K562 (cell line): ENCODE measurements around the gene TADA2A. TPM values are rescaled to one million over a fixed set of nuclear protein-coding genes. Genes with fewer than 3 reads are reported as not detected.

ENCODE experiments used
- BMI1 ChIP-seq: fragments of 150-350 bp; IDR thresholded peaks from 2 replicates; pipeline ENCODE4 v1.6.1; 2014; ENCODE audit warnings: low read length
- BRF1 ChIP-seq: IDR thresholded peaks from 3 replicates; pipeline ENCODE4 v1.6.1; 2011; ENCODE audit warnings: borderline replicate concordance, mild to moderate bottlenecking; ENCODE audit not compliant: insufficient read length; ENCODE audit errors: extremely low read depth
- E2F1 ChIP-seq: sonication (generic); formaldehyde crosslinking; IDR thresholded peaks from 2 replicates; pipeline ENCODE4 v1.8.1; 2023; ENCODE audit warnings: mild to moderate bottlenecking, missing genetic modification reagents, moderate library complexity
- ELK1 ChIP-seq: sonication (generic); formaldehyde crosslinking; IDR thresholded peaks from 2 replicates; pipeline ENCODE4 v1.8.1; 2022; ENCODE audit warnings: missing genetic modification reagents
- HCFC1 ChIP-seq: IDR thresholded peaks from 2 replicates; pipeline ENCODE4 v1.6.1; 2012; ENCODE audit warnings: low read depth, low read length, improper control_type of control experiment
- HES1 ChIP-seq: fragments of 450-650 bp; IDR thresholded peaks from 2 replicates; pipeline ENCODE4 v1.6.1; 2016; ENCODE audit warnings: low read depth, mild to moderate bottlenecking, moderate library complexity
- NFRKB ChIP-seq: fragments of 450-650 bp; IDR thresholded peaks from 2 replicates; pipeline ENCODE4 v1.6.1; 2016; ENCODE audit warnings: low read depth
- PRPF4 ChIP-seq: fragments of 200-400 bp; formaldehyde crosslinking; IDR thresholded peaks from one replicate; pipeline ENCODE4 v1.6.1; 2017; ENCODE audit warnings: low read length, low read depth, mild to moderate bottlenecking; ENCODE audit not compliant: insufficient read depth, poor library complexity, severe bottlenecking
- ZBTB40 ChIP-seq, 2 experiments: fragments of 450-650 bp in 1 of 2; sonication (generic) in 1 of 2; formaldehyde crosslinking in 1 of 2; IDR thresholded peaks; 2 replicates each; pipeline versions ENCODE4 v1.7.1 to v1.9.0; 2016 to 2022; ENCODE audit warnings: inconsistent platforms in 1 of 2, mild to moderate bottlenecking in 1 of 2, missing genetic modification reagents in 1 of 2
- ZFPM2 ChIP-seq: fragments of 250-450 bp; sonication (Bioruptor Pico); IDR thresholded peaks from 2 replicates; pipeline ENCODE4 v1.5.1; 2022; ENCODE audit warnings: mild to moderate bottlenecking
- ZNF639 ChIP-seq, 2 experiments: fragments of 200-800 bp in 1 of 2; sonication (Bioruptor generic) in 1 of 2; sonication (generic) in 1 of 2; formaldehyde crosslinking in 1 of 2; IDR thresholded peaks in 1 of 2; conservative IDR thresholded peaks in 1 of 2; 2 replicates each; pipeline versions ENCODE4 v1.5.0 to v1.6.1; 2016 to 2020; ENCODE audit warnings: missing compliant biosample characterization in 1 of 2, missing genetic modification characterization in 1 of 2, missing genetic modification reagents in 1 of 2
- ZSCAN29 ChIP-seq: fragments of 450-650 bp; IDR thresholded peaks from 2 replicates; pipeline ENCODE4 v1.6.1; 2017
- polyA plus RNA-seq, 8 experiments: library from polyadenylated mRNA; depleted of rRNA in 4 of 8; stranded (reverse) in 5 of 8; unstranded in 3 of 8; fragments of >200 nt; fragmentation: Nextera tagmentation in 2 of 8; fragmentation: Illumina TruSeq in 1 of 8; extraction: Ambion mirVana in 2 of 8; extraction: Trizol in 1 of 8; gene quantifications; 2 replicates each; pipeline versions ENCODE4 v1.2.1 to v1.2.3, GENCODE V29; 2011 to 2014; ENCODE audit warnings: inconsistent platforms in 1 of 8, missing spikeins in 1 of 8
- total RNA-seq, 7 experiments: library from RNA; depleted of rRNA in 6 of 7; stranded (reverse); fragments of >200 nt in 6 of 7; fragmentation: Illumina TruSeq in 2 of 7; extraction: Trizol in 2 of 7; gene quantifications; 2 replicates each; pipeline versions ENCODE4 v1.2.1 to v1.2.3, GENCODE V29; 2011 to 2021; ENCODE audit warnings: low replicate concordance in 1 of 7

TADA2A gene
- total and polyA plus RNA-seq, 9 of the 15 experiments (the other 6 are each of a cell fraction or from before 2014, with no cell fraction given) = 13.8 to 37.7 (median 25.0) TPM

GRCh38 chr17:37358830-37359681 lies 47.6 kb upstream of the TADA2A start (continued):
- no peak for TF ChIP-seq ZNF639 (CRISPR knock-in tag; conservative IDR thresholded peaks at IDR 0.05 in 1 of 2, IDR thresholded peaks at IDR 0.05 in 1 of 2)
- TF ChIP-seq BRF1 = no peak
- TF ChIP-seq HCFC1 = no peak; the same call in 1 of the 2 replicates
- TF ChIP-seq HES1 = no peak
- TF ChIP-seq PRPF4 = peak; percentile 28
- no peak for TF ChIP-seq ZFPM2 (CRISPR knock-in tag)
- TF ChIP-seq ZSCAN29 = no peak
- TF ChIP-seq ZBTB40 (IDR thresholded peaks at IDR 0.05) = peak; percentile 70
- TF ChIP-seq ZBTB40 (CRISPR knock-in tag; IDR thresholded peaks at IDR 0.05) = no peak
- TF ChIP-seq ELK1 = no peak
- no peak for TF ChIP-seq NFRKB
- TF ChIP-seq E2F1 (CRISPR knock-in tag) = no peak
- TF ChIP-seq BMI1 = no peak
